H1 (cell line): ENCODE results near the gene TRIM9. TPM values are rescaled to one million over a fixed set of nuclear protein-coding genes. Genes with fewer than 3 reads are reported as not detected.

Experiments
- CTCF ChIA-PET: fragments of 300-600 bp; sonication (Branson Sonifier 250); formaldehyde crosslinking; loops from one replicate; lab custom pipeline; 2021; ENCODE audit not compliant: partially characterized antibody; lab: Charles Lee
- POLR2A ChIA-PET: fragments of 300-600 bp; sonication (Branson Sonifier 250); formaldehyde crosslinking; loops from one replicate; lab custom pipeline; 2021; ENCODE audit warnings: inconsistent platforms; ENCODE audit not compliant: partially characterized antibody; lab: Charles Lee
- DNase-seq, 2 experiments: peaks; one replicate each; pipeline versions ENCODE4 v3.0.0 to v3.0.0-alpha.2; 2010 to 2022; ENCODE audit warnings: low spot score in 2 of 2, low read depth in 1 of 2, mixed read lengths in 1 of 2
- FAIRE-seq: peaks from 2 replicates; lab custom pipeline; 2011; peaks lifted over from hg19 to GRCh38; lab: Jason Lieb, UNC
- H2AFZ ChIP-seq: 2 replicates; pipeline ENCODE4 v1.8.1; 2012; ENCODE audit warnings: low read length, inconsistent platforms
- H2AK5ac ChIP-seq: 2 replicates; pipeline ENCODE4 v1.6.1; 2013; ENCODE audit warnings: low read depth, low read length
- H2BK120ac ChIP-seq: replicated peaks from 2 replicates; pipeline ENCODE3; 2013; ENCODE audit warnings: low read depth, low read length, inconsistent platforms
- H2BK12ac ChIP-seq: 2 replicates; pipeline ENCODE4 v1.6.1; 2013; ENCODE audit warnings: low read depth, low read length
- H2BK15ac ChIP-seq: 2 replicates; pipeline ENCODE4 v1.6.1; 2013; ENCODE audit warnings: low read length
- H2BK20ac ChIP-seq: 2 replicates; pipeline ENCODE4 v1.6.1; 2013; ENCODE audit warnings: low read length
- H2BK5ac ChIP-seq: 2 replicates; pipeline ENCODE4 v1.6.1; 2013; ENCODE audit warnings: low read depth, low read length
- H3K14ac ChIP-seq: 2 replicates; pipeline ENCODE4 v1.6.1; 2013; ENCODE audit warnings: inconsistent platforms; ENCODE audit not compliant: insufficient read length
- H3K18ac ChIP-seq: 2 replicates; pipeline ENCODE4 v1.6.1; 2013; ENCODE audit warnings: low read length; ENCODE audit errors: extremely low read depth
- H3K23ac ChIP-seq: 2 replicates; pipeline ENCODE4 v1.6.1; 2013; ENCODE audit warnings: inconsistent platforms; ENCODE audit not compliant: insufficient read length
- H3K23me2 ChIP-seq: 2 replicates; pipeline ENCODE4 v1.6.1; 2013; ENCODE audit warnings: low read depth, low read length
- H3K27ac ChIP-seq: 2 replicates; pipeline ENCODE4 v1.6.1; 2011; ENCODE audit warnings: low read depth, low read length, inconsistent platforms
- H3K27me3 ChIP-seq, 4 experiments: replicated peaks in 1 of 4; 1 replicate in 1 of 4; 2 replicates in 3 of 4; pipeline versions ENCODE4 v1.6.1 to v1.8.1; 2011 to 2013; ENCODE audit warnings: low read length in 3 of 4, mild to moderate bottlenecking in 3 of 4, inconsistent platforms in 2 of 4, mixed read lengths in 2 of 4, moderate library complexity in 1 of 4; ENCODE audit not compliant: control insufficient read depth in 3 of 4, insufficient read depth in 3 of 4; ENCODE audit errors: extremely low read depth in 1 of 4
- H3K36me3 ChIP-seq, 4 experiments: 2 replicates each; pipeline versions ENCODE4 v1.6.1 to v1.8.1; 2011 to 2013; ENCODE audit warnings: mild to moderate bottlenecking in 4 of 4, low read length in 3 of 4, moderate library complexity in 2 of 4, control low read depth in 1 of 4, inconsistent platforms in 1 of 4; ENCODE audit not compliant: insufficient read depth in 4 of 4, control insufficient read depth in 2 of 4
- H3K4ac ChIP-seq: replicated peaks from 2 replicates; pipeline ENCODE3; 2013; ENCODE audit warnings: low read length, low read depth, mixed read lengths, inconsistent platforms; ENCODE audit not compliant: insufficient read length
- H3K4me1 ChIP-seq, 4 experiments: replicated peaks in 1 of 4; 1 replicate in 1 of 4; 2 replicates in 3 of 4; pipeline versions ENCODE4 v1.6.1 to v1.8.1; 2011 to 2013; ENCODE audit warnings: low read length in 3 of 4, inconsistent platforms in 2 of 4, mixed read lengths in 1 of 4; ENCODE audit not compliant: insufficient read depth in 4 of 4, control insufficient read depth in 3 of 4
- H3K4me2 ChIP-seq, 2 experiments: 2 replicates each; pipeline versions ENCODE4 v1.6.1 to v1.8.1; 2011 to 2013; ENCODE audit warnings: low read depth in 2 of 2, low read length in 2 of 2, control low read depth in 1 of 2, inconsistent platforms in 1 of 2, mild to moderate bottlenecking in 1 of 2; ENCODE audit not compliant: insufficient read depth in 1 of 2
- H3K4me3 ChIP-seq, 4 experiments: fragments of 200-600, 300-600 bp in 1 of 4; sonication (generic), shearing (Covaris generic), sonication (Bioruptor Twin) in 1 of 4; 2 replicates each; pipeline versions ENCODE4 v1.5.1 to v1.8.1; 2011 to 2016; ENCODE audit warnings: low read length in 4 of 4, low read depth in 3 of 4, control low read depth in 2 of 4, inconsistent platforms in 2 of 4, mild to moderate bottlenecking in 2 of 4, mixed read lengths in 1 of 4, moderate library complexity in 1 of 4; ENCODE audit not compliant: insufficient read depth in 2 of 4; ENCODE audit errors: extremely low read depth in 1 of 4
- H3K56ac ChIP-seq: replicated peaks from 2 replicates; pipeline ENCODE3; 2013; ENCODE audit warnings: low read depth, mild to moderate bottlenecking, mixed read lengths, low read length, inconsistent platforms; ENCODE audit not compliant: insufficient read length
- H3K79me1 ChIP-seq: 2 replicates; pipeline ENCODE4 v1.6.1; 2013; ENCODE audit warnings: low read depth, low read length, control low read depth
- H3K79me2 ChIP-seq, 2 experiments: 2 replicates each; pipeline versions ENCODE4 v1.6.1 to v1.8.1; 2012 to 2013; ENCODE audit warnings: low read length in 2 of 2, mild to moderate bottlenecking in 2 of 2, inconsistent platforms in 1 of 2; ENCODE audit not compliant: insufficient read depth in 2 of 2, control insufficient read depth in 1 of 2
- H3K9ac ChIP-seq, 4 experiments: replicated peaks in 1 of 4; 1 replicate in 1 of 4; 2 replicates in 3 of 4; pipeline versions ENCODE4 v1.6.1 to v1.8.1; 2011 to 2013; ENCODE audit warnings: low read depth in 3 of 4, low read length in 3 of 4, control low read depth in 2 of 4, mild to moderate bottlenecking in 2 of 4, moderate library complexity in 2 of 4, inconsistent platforms in 1 of 4; ENCODE audit errors: extremely low read depth in 1 of 4
- H3K9me3 ChIP-seq, 2 experiments: 2 replicates each; pipeline versions ENCODE4 v1.6.1 to v1.8.1; 2012 to 2013; ENCODE audit warnings: mild to moderate bottlenecking in 2 of 2, moderate library complexity in 2 of 2, control low read depth in 1 of 2, inconsistent platforms in 1 of 2, low read depth in 1 of 2, low read length in 1 of 2, mixed read lengths in 1 of 2; ENCODE audit not compliant: insufficient read depth in 2 of 2
- H4K20me1 ChIP-seq, 2 experiments: replicated peaks in 1 of 2; 2 replicates each; pipeline versions ENCODE3 to v1.8.1; 2011 to 2013; ENCODE audit warnings: inconsistent platforms in 2 of 2, low read length in 2 of 2, mild to moderate bottlenecking in 1 of 2; ENCODE audit not compliant: insufficient read depth in 2 of 2, control insufficient read depth in 1 of 2
- H4K5ac ChIP-seq: 2 replicates; pipeline ENCODE4 v1.6.1; 2013; ENCODE audit warnings: low read length, low read depth, mixed read lengths, inconsistent platforms; ENCODE audit not compliant: insufficient read length
- H4K8ac ChIP-seq: 2 replicates; pipeline ENCODE4 v1.8.0; 2013; ENCODE audit warnings: mild to moderate bottlenecking, moderate library complexity, low read length, inconsistent platforms; ENCODE audit not compliant: insufficient read depth; ENCODE audit errors: extremely low read depth
- H4K91ac ChIP-seq: replicated peaks from 2 replicates; pipeline ENCODE3; 2013; ENCODE audit warnings: low read length, mixed read lengths, inconsistent platforms; ENCODE audit not compliant: insufficient read length
- MAFK ChIP-seq: IDR thresholded peaks from 2 replicates; pipeline ENCODE4 v1.6.1; 2012; ENCODE audit warnings: low read depth, mild to moderate bottlenecking, improper control_type of control experiment, low read length
- WGBS, 2 experiments: shearing (Covaris generic) in 1 of 2; methylation state at CpG; one replicate each; pipeline versions ENCODE4 v1.1.6 to v1.1.7; 2013 to 2015; ENCODE audit warnings: low lambda C conversion rate in 2 of 2, mixed read lengths in 2 of 2, inconsistent platforms in 1 of 2, low coverage in 1 of 2, missing lambda C conversion rate in 1 of 2; ENCODE audit not compliant: insufficient replicate concordance in 2 of 2, insufficient coverage in 1 of 2, insufficient read length in 1 of 2; ENCODE audit errors: extremely low coverage in 1 of 2, missing lambda C conversion rate in 1 of 2; 5-methylcytosine and 5-hydroxymethylcytosine counted together
- polyA plus RNA-seq, 7 experiments: library from polyadenylated mRNA; depleted of rRNA in 3 of 7; stranded (reverse) in 5 of 7; unstranded in 2 of 7; fragments of >200 nt in 5 of 7; fragments of 200-250 nt in 2 of 7; gene quantifications; 1 replicate in 5 of 7; 2 replicates in 1 of 7; 4 replicates in 1 of 7; pipeline versions ENCODE4 v1.2.1 to v1.2.3, GENCODE V29; 2011 to 2013; ENCODE audit warnings: missing spikeins in 2 of 7, mixed read lengths in 2 of 7
- total RNA-seq: library from RNA; stranded (reverse); fragmentation: NEBNext Ultra II Directional; extraction: Animal tissue kit (Norgen Biotek cat#: 25700); gene quantifications from 2 replicates; pipeline ENCODE4 v1.2.1, GENCODE V29; 2021

TRIM9 gene
- total and polyA plus RNA-seq, 2 of the 8 experiments (the other 6 are each of a cell fraction or from before 2014, with no cell fraction given), result 2.7 to 5.4 TPM

GRCh38 chr14:51067295-51067694 is 27.6 kb downstream of the TRIM9 start:
- no peak overlapping the region for H4K8ac ChIP-seq
- no peak overlapping the region for H2BK5ac ChIP-seq
- H3K18ac ChIP-seq, result no peak overlapping the region
- no peak overlapping the region for H4K5ac ChIP-seq
- no peak for DNase-seq
- H3K27ac ChIP-seq, result no peak overlapping the region
- no peak overlapping the region for H3K14ac ChIP-seq
- ChIA-PET POLR2A (no interaction called here), CTCF (no interaction called here)
- no peaks in the 10 kb centered on the region for H3K27me3 ChIP-seq
- no peak overlapping the region for H3K4me3 ChIP-seq
- H3K9me3 ChIP-seq, result no peaks in the 10 kb centered on the region
- H4K20me1 ChIP-seq, result no peaks in the 10 kb centered on the region
- no peak overlapping the region for H2AFZ ChIP-seq
- no peak overlapping the region for H3K56ac ChIP-seq
- H3K4me1 ChIP-seq, result no peaks in the 10 kb centered on the region
- no peak for TF ChIP-seq MAFK
- H3K79me2 ChIP-seq, result no peaks in the 10 kb centered on the region
- no peaks in the 10 kb centered on the region; the same call in 1 of the 2 replicates for H3K23me2 ChIP-seq
- WGBS, 2 experiments, result 86% methylated on average over 4 of the region's 4 CpGs; no CpG with 5 or more reads in 1 of the 2 experiments
- H4K91ac ChIP-seq, result no peak overlapping the region
- H3K9ac ChIP-seq, result no peak overlapping the region
- H2AK5ac ChIP-seq, result no peak overlapping the region
- H3K79me1 ChIP-seq, result no peaks in the 10 kb centered on the region
- H3K36me3 ChIP-seq, result no peaks in the 10 kb centered on the region
- H2BK120ac ChIP-seq, result no peak overlapping the region
- H2BK15ac ChIP-seq, result no peak overlapping the region
- H3K4me2 ChIP-seq, result no peak overlapping the region
- H3K23ac ChIP-seq, result no peak overlapping the region
- FAIRE-seq, result no peak
- no peak overlapping the region for H2BK12ac ChIP-seq
- no peak overlapping the region for H3K4ac ChIP-seq
- H2BK20ac ChIP-seq, result no peak overlapping the region
